GM12878 (cell line): Measurements from ENCODE around the gene ZNF331. TPM values are rescaled to one million over a fixed set of nuclear protein-coding genes. Genes with fewer than 3 reads are reported as not detected.

ENCODE experiments used
- ATAC-seq: fragments of 200-7000 bp; cut with Tn5 transposase; 3 replicates; pipeline ENCODE4 v1.9.1; 2020; ENCODE audit warnings: mild to moderate bottlenecking, moderate library complexity
- BruUV-seq: library from RNA; stranded (reverse); fragments of 400-500 nt; replicated peaks from 2 replicates; lab custom pipeline; 2021; lab: Mats Ljungman, UMichigan
- CTCF ChIA-PET: fragments of 300-600 bp; sonication (Branson Sonifier 250); formaldehyde crosslinking; extraction: SDS; loops from one replicate; lab custom pipeline; 2021; ENCODE audit warnings: inconsistent platforms; lab: Yijun Ruan, JAX
- POLR2A ChIA-PET: fragments of 350-600 bp; formaldehyde crosslinking; extraction: SDS; loops from one replicate; lab custom pipeline; 2021; ENCODE audit warnings: inconsistent platforms; lab: Charles Lee
- RAD21 ChIA-PET: fragments of 300-600 bp; sonication (Branson Sonifier 250); formaldehyde crosslinking; loops from one replicate; lab custom pipeline; 2023; ENCODE audit warnings: antibody characterized with exemption; ENCODE audit not compliant: unreplicated experiment; lab: Charles Lee
- SMC1A ChIA-PET: fragments of 300-600 bp; sonication (Branson Sonifier 250); formaldehyde crosslinking; loops from one replicate; lab custom pipeline; 2023; ENCODE audit not compliant: unreplicated experiment, uncharacterized antibody; lab: Charles Lee
- DNase-seq: peaks from one replicate; pipeline ENCODE4 v3.0.0-alpha.2; 2011; ENCODE audit warnings: low read depth, low spot score
- FAIRE-seq: peaks from 3 replicates; lab custom pipeline; 2011; peaks lifted over from hg19 to GRCh38; lab: Jason Lieb, UNC
- H2AFZ ChIP-seq: 2 replicates; pipeline ENCODE4 v1.6.0; 2011; ENCODE audit warnings: low read depth, low read length, control low read depth; ENCODE audit not compliant: control insufficient read depth
- H3K27ac ChIP-seq: 2 replicates; pipeline ENCODE4 v1.5.1; 2011; ENCODE audit warnings: control low read depth; ENCODE audit not compliant: control insufficient read depth, insufficient read depth
- H3K27me3 ChIP-seq, 2 experiments: replicated peaks in 1 of 2; 2 replicates each; pipeline versions ENCODE4 v1.6.0 to v1.6.1; 2011; ENCODE audit warnings: low read length in 1 of 2; ENCODE audit not compliant: control insufficient read depth in 2 of 2, insufficient read depth in 2 of 2
- H3K36me3 ChIP-seq, 2 experiments: 2 replicates each; pipeline ENCODE4 v1.5.1; 2011; ENCODE audit warnings: low read length in 1 of 2; ENCODE audit not compliant: control insufficient read depth in 2 of 2, insufficient read depth in 2 of 2
- H3K4me1 ChIP-seq: 2 replicates; pipeline ENCODE4 v1.6.1; 2011; ENCODE audit warnings: mild to moderate bottlenecking, low read length, moderate library complexity, mixed read lengths; ENCODE audit not compliant: control insufficient read depth, insufficient read depth
- H3K4me2 ChIP-seq: 2 replicates; pipeline ENCODE4 v1.6.0; 2011; ENCODE audit warnings: control low read depth; ENCODE audit not compliant: control insufficient read depth, insufficient read depth
- H3K4me3 ChIP-seq: fragments of 200-600 bp; sonication (generic); 2 replicates; pipeline ENCODE4 v1.5.1; 2016
- H3K79me2 ChIP-seq: 2 replicates; pipeline ENCODE4 v1.6.0; 2011; ENCODE audit warnings: low read length; ENCODE audit not compliant: control insufficient read depth, insufficient read depth
- H3K9ac ChIP-seq: 2 replicates; pipeline ENCODE4 v1.8.0; 2011; ENCODE audit warnings: low read length, control low read depth, mixed read lengths; ENCODE audit not compliant: control insufficient read depth, insufficient read depth
- H3K9me3 ChIP-seq: replicated peaks from 3 replicates; pipeline ENCODE4 v1.5.1; 2011; ENCODE audit warnings: mild to moderate bottlenecking, low read length; ENCODE audit not compliant: control insufficient read depth, insufficient read depth
- H4K20me1 ChIP-seq: 2 replicates; pipeline ENCODE4 v1.6.0; 2011; ENCODE audit not compliant: control insufficient read depth, insufficient read depth
- CREM ChIP-seq: IDR thresholded peaks from 2 replicates; pipeline ENCODE4 v1.6.1; 2014; ENCODE audit warnings: antibody characterized with exemption, low read depth
- E4F1 ChIP-seq: fragments of 450-650 bp; IDR thresholded peaks from 2 replicates; pipeline ENCODE4 v1.6.1; 2018; ENCODE audit warnings: borderline replicate concordance, mild to moderate bottlenecking; ENCODE audit not compliant: partially characterized antibody
- GABPA ChIP-seq: IDR thresholded peaks from 2 replicates; pipeline ENCODE4 v1.6.1; 2014; ENCODE audit warnings: antibody characterized with exemption, low read depth, mild to moderate bottlenecking, inconsistent platforms
- HDAC6 ChIP-seq: fragments of 200-600 bp; sonication (generic); IDR thresholded peaks from one replicate; pipeline ENCODE4 v1.8.0; 2017; ENCODE audit warnings: antibody characterized with exemption; ENCODE audit not compliant: unreplicated experiment
- NR2C1 ChIP-seq: fragments of 450-650 bp; IDR thresholded peaks from 2 replicates; pipeline ENCODE4 v1.6.1; 2017; ENCODE audit warnings: antibody characterized with exemption, mild to moderate bottlenecking, moderate library complexity
- NR2C2 ChIP-seq: IDR thresholded peaks from 2 replicates; pipeline ENCODE4 v1.6.1; 2011; ENCODE audit warnings: borderline replicate concordance, low read depth; ENCODE audit not compliant: control insufficient read depth, insufficient read length
- SMARCA5 ChIP-seq: fragments of 450-650 bp; IDR thresholded peaks from 2 replicates; pipeline ENCODE4 v1.6.1; 2017; ENCODE audit warnings: mild to moderate bottlenecking
- SPI1 ChIP-seq: IDR thresholded peaks from 2 replicates; pipeline ENCODE4 v1.6.1; 2011; ENCODE audit warnings: low read depth, mild to moderate bottlenecking, low read length, moderate library complexity, borderline replicate concordance; ENCODE audit not compliant: insufficient read depth
- STAT1 ChIP-seq: fragments of 450-650 bp; conservative IDR thresholded peaks from 2 replicates; pipeline ENCODE4 v1.6.1; 2014; ENCODE audit warnings: antibody characterized with exemption, mild to moderate bottlenecking
- SUPT20H ChIP-seq: IDR thresholded peaks from 2 replicates; pipeline ENCODE4 v1.6.1; 2011; ENCODE audit warnings: low read depth, mild to moderate bottlenecking, low read length, moderate library complexity, borderline replicate concordance; ENCODE audit not compliant: control insufficient read depth
- TCF3 ChIP-seq: IDR thresholded peaks from 2 replicates; pipeline ENCODE4 v1.6.1; 2012; ENCODE audit warnings: low read depth, mild to moderate bottlenecking, low read length, borderline replicate concordance; ENCODE audit not compliant: insufficient read depth
- YBX1 ChIP-seq: fragments of 450-650 bp; IDR thresholded peaks from 2 replicates; pipeline ENCODE4 v1.6.1; 2016; ENCODE audit warnings: antibody characterized with exemption
- ZNF274 ChIP-seq: IDR thresholded peaks from one replicate; pipeline ENCODE4 v1.8.0; 2011; ENCODE audit not compliant: insufficient read length, insufficient read depth
- ZNF687 ChIP-seq: fragments of 450-650 bp; IDR thresholded peaks from 2 replicates; pipeline ENCODE4 v1.6.1; 2017; ENCODE audit warnings: mild to moderate bottlenecking, moderate library complexity
- ZZZ3 ChIP-seq: IDR thresholded peaks from 2 replicates; pipeline ENCODE4 v1.6.1; 2011; ENCODE audit warnings: low read depth; ENCODE audit not compliant: control insufficient read depth, insufficient read length
- WGBS: methylation state at CpG from one replicate; pipeline ENCODE4 v1.1.6; 2016; ENCODE audit warnings: low lambda C conversion rate; ENCODE audit not compliant: insufficient replicate concordance, insufficient coverage; ENCODE audit errors: missing lambda C conversion rate; 5-methylcytosine and 5-hydroxymethylcytosine counted together
- in situ Hi-C: fragments of 300-500 bp; cut with MboI; formaldehyde crosslinking; loops from 9 replicates; pipeline ENCODE4 v1.14.3; 2018; ENCODE audit warnings: mixed read lengths
- intact Hi-C: fragments of 100-400 bp; cut with micrococcal nuclease; formaldehyde crosslinking; loops from one replicate; pipeline ENCODE4 v1.14.2; 2022; ENCODE audit not compliant: unreplicated experiment
- polyA plus RNA-seq, 11 experiments: library from polyadenylated mRNA; depleted of rRNA in 4 of 11; unstranded in 6 of 11; stranded (reverse) in 5 of 11; fragments of >200 nt; fragmentation: Nextera tagmentation in 4 of 11; fragmentation: Illumina TruSeq in 1 of 11; extraction: Ambion mirVana in 4 of 11; extraction: Trizol in 1 of 11; gene quantifications; 1 replicate in 1 of 11; 2 replicates in 10 of 11; pipeline versions ENCODE4 v1.2.1 to v1.2.3, GENCODE V29; 2011 to 2016; ENCODE audit warnings: inconsistent platforms in 2 of 11, missing spikeins in 2 of 11, low read depth in 1 of 11
- total RNA-seq, 4 experiments: library from RNA; depleted of rRNA in 3 of 4; stranded (reverse); fragments of >200 nt in 3 of 4; fragmentation: Illumina TruSeq in 1 of 4; extraction: Trizol in 1 of 4; gene quantifications; 2 replicates each; pipeline versions ENCODE4 v1.2.1 to v1.2.3, GENCODE V29; 2013 to 2021
- TF ChIP-seq, protein P1 (sequence below): IDR thresholded peaks from 2 replicates; pipeline ENCODE4 v1.6.1; 2012; ENCODE audit warnings: low read depth, low read length, improper control_type of control experiment
- TF ChIP-seq, protein P2 (sequence below): fragments of 450-650 bp; IDR thresholded peaks from 2 replicates; pipeline ENCODE4 v1.6.1; 2014; ENCODE audit warnings: mild to moderate bottlenecking

ZNF331 gene
- total and polyA plus RNA-seq, 10 of the 15 experiments (the other 5 are each of a cell fraction or from before 2014, with no cell fraction given): 2.6 to 11.5 (median 5.3) TPM

GRCh38 chr19:53540091-53540490 lies 2.1 kb downstream of the ZNF331 start (continued):
- TF ChIP-seq TCF3 (no peak), SUPT20H (no peak), SMARCA5 (no peak)

- no peak overlapping the region for H3K4me2 ChIP-seq
- no peak overlapping the region for H3K4me3 ChIP-seq
- in situ Hi-C loops (no loop called here), intact Hi-C loops (no loop called here)
- FAIRE-seq (no peak), ATAC-seq (no peak), DNase-seq (no peak)
- H4K20me1 ChIP-seq: no peaks in the 10 kb centered on the region
- SMC1A ChIA-PET: no interaction called here
- POLR2A ChIA-PET: no interaction called here
- TF ChIP-seq CREM (no peak), ZZZ3 (no peak), YBX1 (no peak), ZNF274 (no peak), NR2C1 (no peak), NR2C2 (no peak), SPI1 (no peak), E4F1 (no peak), HDAC6 (no peak), STAT1 (no peak), GABPA (no peak), ZNF687 (no peak)
- TF ChIP-seq, protein P1, sequence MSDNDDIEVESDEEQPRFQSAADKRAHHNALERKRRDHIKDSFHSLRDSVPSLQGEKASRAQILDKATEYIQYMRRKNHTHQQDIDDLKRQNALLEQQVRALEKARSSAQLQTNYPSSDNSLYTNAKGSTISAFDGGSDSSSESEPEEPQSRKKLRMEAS: no peak
- TF ChIP-seq, protein P2, sequence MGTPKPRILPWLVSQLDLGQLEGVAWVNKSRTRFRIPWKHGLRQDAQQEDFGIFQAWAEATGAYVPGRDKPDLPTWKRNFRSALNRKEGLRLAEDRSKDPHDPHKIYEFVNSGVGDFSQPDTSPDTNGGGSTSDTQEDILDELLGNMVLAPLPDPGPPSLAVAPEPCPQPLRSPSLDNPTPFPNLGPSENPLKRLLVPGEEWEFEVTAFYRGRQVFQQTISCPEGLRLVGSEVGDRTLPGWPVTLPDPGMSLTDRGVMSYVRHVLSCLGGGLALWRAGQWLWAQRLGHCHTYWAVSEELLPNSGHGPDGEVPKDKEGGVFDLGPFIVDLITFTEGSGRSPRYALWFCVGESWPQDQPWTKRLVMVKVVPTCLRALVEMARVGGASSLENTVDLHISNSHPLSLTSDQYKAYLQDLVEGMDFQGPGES: no peak
- WGBS: 67% methylated on average over 1 of the region's 1 CpG
- RAD21 ChIA-PET: no interaction called here
- peaks cover 6% of the 10 kb centered on the region for H3K79me2 ChIP-seq
- CTCF ChIA-PET: no interaction called here
- no peak overlapping the region for H3K27ac ChIP-seq
- no peaks in the 10 kb centered on the region; the same call in 2 of the 3 replicates for H3K9me3 ChIP-seq
- no peak overlapping the region for H2AFZ ChIP-seq
- no peaks in the 10 kb centered on the region for H3K4me1 ChIP-seq
- no peaks in the 10 kb centered on the region for H3K27me3 ChIP-seq
- no peak overlapping the region for H3K9ac ChIP-seq
- peaks cover 0 to 3% of the 10 kb centered on the region in 2 experiments; a peak in 1 of 4 replicates for H3K36me3 ChIP-seq
- no TSS peak for BruUV-seq
Measured at GRCh38 chr19:53541971-53542370, 4.0 kb downstream of the ZNF331 start.
